GM11168 (cell line): ENCODE data around the gene P3H2.

Source experiments
- in situ Hi-C: fragments of 300-500 bp; cut with MboI; formaldehyde crosslinking; loops from one replicate; pipeline ENCODE4 v1.12.0; 2022; ENCODE audit warnings: low sequenced_read_pairs; ENCODE audit not compliant: unreplicated experiment

The P3H2 gene

DNA sequence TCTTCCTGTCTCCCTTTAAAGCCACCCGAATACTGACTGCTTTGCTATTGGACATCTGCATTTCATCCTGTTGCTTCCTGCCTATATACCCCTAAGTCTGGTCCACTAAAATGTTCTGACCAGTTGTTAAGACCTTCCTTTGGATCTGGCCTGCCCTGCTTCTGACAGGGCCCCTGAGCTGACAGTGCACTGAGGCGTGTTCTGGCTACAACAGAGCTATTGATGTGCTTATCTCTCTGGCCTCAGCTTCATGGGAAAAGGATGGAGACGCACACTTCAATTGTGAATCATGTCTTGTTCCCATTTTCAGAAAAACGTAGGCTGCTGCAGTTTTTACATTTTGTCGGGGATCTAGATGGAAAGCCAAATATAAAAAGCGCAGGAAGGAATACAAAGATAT lies 7.1 kb upstream of the P3H2 start:
- in situ Hi-C loops: no loop called here

DNA sequence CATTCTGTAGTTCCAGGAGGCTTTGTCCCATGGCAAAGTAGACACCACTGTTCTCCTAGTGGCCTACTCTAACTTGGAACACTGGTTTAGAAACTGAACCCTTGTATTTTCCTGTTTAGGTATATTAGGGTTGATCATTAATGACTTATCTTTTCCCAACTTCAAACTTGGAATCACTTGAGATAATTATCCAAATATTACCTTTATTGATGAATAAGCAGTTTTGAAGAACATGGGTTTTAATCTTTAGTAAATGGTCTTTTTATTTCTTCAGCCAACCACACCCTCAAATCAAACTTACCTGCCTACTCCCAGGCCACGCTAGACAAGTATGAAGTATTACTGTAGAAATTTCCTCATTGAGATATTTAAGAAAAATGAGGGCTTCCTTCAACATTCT lies 6.5 kb upstream of the P3H2 start:
- in situ Hi-C loops: no loop called here

DNA sequence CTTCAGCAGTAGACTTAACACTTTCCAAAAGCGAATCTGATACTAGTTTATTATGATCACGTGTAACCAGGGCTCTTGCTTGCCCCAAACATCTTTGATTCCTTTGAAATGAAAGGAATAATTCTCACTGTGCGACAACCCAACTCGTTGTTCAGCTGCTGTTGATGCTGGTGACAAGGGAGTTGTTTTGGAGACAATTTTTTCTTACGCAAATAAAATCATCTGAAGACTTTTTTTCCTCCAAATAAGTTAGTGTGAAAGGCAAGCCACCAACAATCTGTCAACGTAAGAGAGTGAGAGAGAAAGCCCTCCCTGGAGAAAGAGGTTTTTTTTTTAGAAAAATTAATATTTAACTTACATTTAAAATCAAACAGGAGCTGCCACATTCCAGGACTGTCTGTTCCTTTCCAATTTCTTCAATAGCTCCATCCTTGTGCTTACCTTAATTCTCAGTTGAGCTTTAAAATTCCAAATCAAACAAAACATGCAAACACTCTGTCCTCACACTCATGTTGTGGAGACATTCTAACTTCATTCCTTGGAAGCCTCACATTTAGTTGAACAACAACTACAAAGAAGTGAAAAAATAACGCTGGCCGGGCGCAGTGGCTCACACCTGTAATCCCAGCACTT lies 4.9 kb upstream of the P3H2 start:
- in situ Hi-C loops: no loop called here

DNA sequence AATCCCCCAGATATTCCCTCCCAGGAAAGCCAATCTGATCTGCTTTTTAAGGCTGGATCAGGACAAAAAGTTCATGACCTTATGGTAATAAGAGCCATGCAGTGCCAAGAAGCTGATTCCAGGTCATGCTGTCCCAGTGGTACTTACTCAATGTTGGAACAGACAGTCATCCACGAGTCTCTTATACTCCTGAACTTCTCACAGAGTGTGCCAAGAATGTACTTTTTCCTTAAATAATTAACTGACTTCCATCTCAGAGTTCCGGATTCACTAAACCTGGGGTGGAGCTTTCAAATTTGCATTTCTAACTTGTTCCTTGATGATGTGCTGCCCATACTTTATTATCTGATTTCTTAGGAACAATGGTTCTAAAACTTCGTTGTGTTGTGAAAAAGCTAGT lies 3.4 kb upstream of the P3H2 start:
- in situ Hi-C loops: no loop called here

DNA sequence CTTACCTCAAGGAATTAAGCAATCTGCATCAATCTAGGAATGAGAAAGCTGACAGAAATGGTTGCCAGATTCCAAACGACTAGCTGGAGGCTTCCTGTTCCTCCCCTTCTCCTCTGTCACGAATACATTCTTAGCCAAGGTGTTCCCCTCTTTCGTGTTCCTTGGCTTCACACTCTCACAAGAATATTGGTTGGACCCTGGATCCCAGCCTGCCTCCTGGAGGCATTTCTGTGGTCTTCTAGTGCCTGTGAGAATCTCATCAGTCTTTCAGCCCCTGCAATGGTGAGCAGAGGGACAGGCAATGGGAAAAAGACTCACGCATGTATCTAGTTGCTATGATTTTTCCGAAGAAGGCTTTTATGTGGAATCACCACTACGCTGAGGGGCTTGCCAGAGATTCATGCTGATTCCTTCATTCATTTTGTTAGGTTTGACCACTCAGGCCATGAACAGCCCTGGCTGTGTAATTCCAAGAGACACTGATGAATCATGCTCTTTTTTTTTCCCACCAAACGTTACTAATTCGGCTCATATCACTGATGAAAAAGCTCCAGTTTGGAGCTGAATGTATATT lies 1.6 kb upstream of the P3H2 start:
- in situ Hi-C loops: no loop called here

DNA sequence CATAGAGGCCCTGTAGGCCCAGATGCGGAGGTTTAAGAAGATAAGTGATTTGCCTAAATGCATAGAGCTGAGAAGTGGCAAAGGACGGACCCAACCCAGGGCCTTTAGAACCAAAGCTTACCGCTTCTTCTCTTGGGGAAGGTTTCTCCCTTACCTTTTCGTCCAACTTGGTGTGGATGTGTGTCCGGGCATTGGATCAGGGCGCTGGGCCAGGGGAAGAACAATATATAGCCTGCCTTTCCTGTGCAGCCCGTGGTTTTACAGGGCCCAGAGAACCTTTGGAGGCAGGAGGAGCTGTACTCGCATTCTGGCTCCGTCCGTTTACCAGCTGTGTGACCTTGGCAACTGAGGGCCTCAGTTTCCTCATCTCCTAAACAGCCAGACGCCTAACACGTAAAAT lies 686 bp upstream of the P3H2 start:
- in situ Hi-C loops: no loop called here

DNA sequence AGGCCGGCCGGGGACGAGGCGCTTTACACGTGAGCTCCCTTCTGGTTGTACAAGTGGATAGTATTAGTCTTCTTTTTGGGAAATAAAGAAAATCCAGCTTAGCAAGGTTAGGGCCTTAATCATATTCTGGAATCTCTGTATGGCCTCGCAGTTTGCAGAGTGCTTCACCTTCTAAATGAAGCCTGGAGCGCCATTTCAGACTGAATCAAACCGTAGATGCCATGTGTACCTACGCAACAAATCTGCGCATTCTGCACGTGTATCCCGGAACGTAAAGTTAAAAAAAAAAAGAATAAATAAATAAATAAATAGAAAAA lies 322 bp upstream of the P3H2 start:
- in situ Hi-C loops: no loop called here

DNA sequence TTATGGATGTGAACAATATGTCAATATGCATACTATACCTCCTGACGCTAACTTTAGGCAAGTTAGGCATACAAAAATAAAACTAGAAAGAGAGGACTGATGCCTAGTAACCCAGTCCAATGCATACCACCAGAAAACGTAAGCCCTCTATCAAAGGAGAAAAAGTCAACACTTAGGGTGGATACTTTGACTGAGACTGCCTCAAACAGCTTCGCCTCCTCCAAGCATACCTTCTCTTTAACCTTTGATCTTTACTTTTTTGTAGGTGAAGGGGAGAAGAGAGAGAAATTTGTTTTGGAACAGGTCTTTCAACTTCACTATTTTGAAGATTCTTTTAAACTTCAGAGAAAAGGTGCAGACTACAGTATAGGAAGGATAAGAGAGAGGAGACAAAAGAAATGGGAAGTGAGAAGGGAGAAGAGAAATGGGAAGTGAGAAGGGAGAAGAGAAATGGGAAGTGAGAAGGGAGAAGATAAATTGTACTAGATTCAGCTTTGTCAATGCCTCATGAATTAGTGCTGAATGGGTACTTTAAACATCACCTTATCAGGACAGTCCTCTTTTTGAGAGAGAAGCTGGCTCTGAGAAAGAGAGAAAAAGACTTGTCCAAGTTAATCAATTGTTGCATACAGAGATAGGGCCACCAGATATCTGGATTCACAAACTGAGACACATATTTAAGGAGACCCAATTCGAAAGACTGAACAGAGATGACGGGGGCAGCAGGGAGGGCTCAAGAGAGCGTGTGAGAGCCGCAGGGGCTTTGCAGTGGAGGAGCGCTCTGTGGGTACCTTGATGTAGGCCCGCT lies 1.0 kb downstream of the P3H2 start:
- in situ Hi-C loops: no loop called here

DNA sequence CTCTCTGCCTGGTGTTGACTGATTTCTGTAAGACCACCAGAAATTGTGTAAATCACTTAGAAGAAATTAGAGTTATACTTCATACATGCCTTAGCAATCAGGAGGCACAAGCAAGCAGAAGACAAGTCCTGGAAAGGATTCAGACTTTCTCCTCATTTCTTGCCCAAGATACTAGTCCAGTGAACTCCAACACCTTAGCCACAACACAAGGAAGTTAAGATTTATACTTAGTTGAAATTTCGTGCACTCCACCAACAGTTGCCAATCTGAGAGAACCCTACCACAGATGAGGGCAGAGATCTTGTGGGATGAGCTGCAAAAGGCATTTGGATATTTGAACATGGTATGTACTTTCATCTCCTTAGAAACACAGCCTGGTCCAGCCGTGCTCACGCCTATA lies 2.3 kb downstream of the P3H2 start:
- in situ Hi-C loops: no loop called here

DNA sequence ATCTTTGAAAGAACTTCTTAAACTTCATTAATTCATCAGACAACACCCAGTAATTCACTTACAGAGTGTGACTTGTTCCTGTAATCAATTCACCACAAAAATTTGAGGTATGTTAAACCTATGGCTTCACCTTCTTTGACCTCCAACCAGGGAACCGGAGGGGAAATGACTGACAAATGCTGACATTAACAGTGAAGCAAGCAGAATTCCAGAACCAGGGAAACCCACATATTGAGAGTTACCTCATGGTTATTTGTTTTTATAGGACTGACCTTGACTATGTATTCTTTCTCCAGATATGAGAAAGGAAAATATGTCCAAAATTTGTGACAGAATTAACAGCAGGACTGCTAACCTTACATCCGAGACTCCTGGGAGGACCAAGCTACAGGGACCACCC lies 2.7 kb downstream of the P3H2 start:
- in situ Hi-C loops: no loop called here

DNA sequence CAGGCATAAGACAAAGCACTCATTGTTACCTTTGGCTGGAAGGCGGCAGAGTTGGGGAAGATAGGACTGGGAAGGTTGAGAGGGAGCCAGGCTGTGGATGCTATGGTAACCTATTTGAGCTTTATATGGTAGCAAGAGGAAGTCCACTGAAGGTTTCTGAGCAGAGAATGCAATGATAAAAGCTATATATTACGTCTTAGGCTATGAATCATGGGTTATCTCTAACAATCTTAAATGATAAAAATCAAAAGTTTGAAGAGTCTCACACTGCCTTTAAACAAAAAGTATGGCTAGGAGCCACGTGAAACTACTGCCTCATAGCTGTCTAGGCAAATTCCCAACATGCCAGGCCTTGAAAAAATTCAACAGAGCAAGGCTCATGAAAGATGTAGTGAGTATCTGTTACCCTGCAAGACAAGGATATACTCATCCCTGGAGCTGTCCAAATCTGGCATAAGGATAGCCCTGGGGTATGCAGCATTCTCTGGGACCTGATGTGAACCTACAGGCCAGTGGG lies 4.1 kb downstream of the P3H2 start:
- in situ Hi-C loops: no loop called here

DNA sequence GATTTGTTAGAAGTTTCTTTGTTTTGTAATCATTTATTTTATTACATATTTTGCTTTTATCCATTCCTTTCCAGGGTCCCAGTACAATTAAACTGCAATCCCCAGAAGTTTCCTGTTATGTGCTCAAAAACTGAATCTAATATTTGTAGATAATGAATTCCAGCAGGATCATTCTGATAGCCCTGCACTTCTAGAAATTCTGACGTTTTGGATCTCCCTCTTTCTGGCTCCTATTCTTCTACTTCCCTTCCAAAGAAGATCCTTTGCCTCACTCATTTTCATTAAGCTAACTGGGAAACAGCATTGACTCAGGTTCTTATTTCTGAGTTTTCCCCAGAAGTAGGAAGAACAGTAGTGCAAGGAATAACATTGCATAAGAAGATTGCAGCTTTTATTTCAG lies 9.9 kb downstream of the P3H2 start:
- in situ Hi-C loops: no loop called here

DNA sequence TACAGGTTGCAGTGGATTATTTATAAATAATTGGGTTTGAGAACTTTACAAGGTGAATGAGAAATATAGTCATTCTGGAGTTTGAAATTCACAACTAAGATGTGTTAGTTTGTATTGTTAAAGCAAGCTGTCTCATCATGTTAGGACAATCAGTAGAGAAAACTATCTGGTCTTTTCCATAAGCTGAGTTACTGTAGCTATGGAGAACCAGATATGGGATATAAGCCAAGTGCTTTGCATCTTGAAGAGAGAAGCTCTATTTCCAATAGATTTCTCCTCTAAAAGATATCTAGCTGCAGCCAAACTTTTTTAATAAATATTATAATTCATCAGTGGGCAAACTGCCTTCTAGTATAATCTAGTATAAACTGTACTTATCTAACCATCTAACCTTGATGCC lies 11.3 kb downstream of the P3H2 start:
- in situ Hi-C loops: no loop called here

DNA sequence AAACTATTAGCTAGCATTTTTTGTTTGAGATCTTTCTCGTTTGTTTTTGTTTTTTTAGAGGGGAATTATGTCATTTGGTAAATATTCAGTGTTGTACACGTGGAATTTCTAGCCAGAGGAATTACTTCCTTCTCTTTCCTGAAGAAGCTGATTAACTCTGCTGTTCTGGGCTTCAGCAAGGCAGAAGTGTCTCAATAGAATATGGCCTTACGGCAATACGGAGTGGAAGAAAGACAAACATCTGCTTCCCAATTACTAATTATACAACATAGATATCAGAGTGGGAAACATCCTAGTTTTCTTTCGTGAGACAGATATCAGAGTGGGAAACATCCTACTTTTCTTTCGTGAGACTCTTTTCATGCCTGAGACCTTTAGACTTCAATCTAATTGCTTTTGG lies 11.9 kb downstream of the P3H2 start:
- in situ Hi-C loops: no loop called here

DNA sequence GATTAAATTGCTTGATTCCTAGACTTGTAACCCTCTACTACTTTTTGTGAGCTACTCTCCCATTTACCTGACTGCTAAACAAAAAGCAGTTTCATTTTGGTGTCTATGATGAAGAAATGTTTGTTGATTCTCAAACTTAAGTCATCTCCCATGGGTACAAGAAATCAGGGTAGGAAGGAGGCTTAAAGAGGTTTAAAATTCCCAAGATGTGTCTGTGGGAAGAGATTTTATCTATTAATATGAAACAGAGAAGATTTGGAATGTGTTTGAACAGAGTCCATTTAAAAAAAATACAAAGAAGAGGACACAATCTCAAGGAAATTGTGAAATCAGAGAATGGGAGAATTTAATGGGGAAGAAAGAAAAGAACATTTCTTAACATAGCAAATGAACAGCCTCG lies 14.8 kb downstream of the P3H2 start:
- in situ Hi-C loops: no loop called here

DNA sequence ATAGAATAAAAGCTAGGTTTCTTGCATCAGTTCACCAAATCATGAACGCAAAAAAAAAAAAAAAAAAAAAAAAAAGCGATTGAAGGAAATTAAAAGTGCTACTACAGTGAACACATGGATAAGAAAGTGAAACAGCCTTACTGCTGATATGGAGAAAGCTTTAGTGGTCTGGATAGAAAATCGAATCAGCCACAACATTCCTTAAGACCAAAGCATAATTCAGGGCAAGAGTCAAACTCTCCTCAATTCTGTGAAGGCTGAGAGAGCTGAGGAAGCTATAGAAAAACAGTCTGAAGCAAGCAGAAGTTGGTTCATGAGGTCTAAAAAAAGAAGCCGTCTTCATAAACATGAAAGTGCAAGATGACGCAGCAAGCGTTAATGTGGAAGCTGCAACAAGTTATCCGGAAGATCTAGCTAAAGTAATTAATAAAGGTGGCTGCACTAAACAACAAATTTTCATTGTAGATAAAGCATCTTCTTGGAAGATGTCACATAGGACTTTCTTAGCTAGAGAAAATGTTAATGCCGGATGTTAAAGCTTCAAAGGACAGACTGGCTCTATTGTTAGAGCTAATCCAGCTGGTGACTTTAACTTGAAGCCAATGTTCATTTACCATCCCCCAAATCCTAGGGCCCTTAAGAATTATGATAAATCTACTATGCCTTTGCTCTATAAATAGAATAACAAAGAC lies 19.2 kb downstream of the P3H2 start:
- in situ Hi-C loops: no loop called here

DNA sequence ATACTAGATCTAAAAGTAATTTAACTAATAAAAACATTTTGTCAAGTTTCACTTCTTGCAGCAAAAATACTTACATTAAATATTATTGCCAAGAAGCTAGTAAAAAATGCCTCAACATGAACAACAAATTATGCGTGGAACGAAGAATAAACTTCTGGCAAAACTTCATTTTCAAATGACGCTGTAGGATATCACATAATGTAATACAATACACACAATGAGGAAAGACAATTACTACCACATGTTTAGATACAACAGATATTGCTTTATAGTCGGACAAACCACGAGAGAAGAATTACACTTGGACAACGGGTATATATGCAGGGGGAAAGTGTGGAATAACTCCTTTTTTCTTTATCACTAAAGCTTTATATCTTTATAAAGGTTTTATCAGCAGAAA lies 21.6 kb downstream of the P3H2 start:
- in situ Hi-C loops: no loop called here

DNA sequence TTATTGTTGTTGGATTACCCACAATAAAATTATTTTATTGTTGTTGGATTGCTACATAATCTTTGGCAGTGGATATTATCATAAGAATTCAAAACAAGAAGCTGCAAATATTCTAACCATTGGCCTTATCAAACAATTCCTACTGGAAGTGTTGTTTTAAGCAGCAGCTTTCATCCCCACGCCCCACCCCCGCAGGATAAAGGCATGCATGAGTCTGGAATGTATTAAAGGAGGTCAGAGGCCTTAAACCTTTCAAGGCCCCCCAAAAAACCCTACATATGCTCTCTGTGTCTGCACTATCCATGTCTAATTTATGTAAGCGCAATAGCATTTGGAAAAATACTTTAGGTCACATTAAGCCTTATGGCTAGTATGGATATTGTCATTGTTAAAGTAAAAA lies 23.1 kb downstream of the P3H2 start:
- in situ Hi-C loops: no loop called here

DNA sequence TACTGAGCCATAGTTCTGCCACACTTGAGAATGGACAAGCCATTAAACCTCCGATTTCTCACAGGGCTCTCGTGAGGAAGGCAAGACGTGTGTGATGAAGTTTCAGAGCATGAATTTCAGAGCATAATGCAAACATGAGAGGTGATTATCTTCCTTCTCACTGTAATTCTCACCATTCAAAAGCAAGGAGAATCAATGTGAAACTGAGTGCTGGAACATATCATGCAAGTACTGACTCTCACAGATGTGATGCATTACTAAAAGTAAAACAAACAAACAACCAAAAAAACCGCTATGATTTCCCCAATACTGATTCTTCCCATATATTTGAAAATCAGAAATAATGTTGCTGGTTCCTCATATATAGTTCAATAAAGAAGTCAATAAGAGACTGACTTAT lies 23.7 kb downstream of the P3H2 start:
- in situ Hi-C loops: no loop called here

DNA sequence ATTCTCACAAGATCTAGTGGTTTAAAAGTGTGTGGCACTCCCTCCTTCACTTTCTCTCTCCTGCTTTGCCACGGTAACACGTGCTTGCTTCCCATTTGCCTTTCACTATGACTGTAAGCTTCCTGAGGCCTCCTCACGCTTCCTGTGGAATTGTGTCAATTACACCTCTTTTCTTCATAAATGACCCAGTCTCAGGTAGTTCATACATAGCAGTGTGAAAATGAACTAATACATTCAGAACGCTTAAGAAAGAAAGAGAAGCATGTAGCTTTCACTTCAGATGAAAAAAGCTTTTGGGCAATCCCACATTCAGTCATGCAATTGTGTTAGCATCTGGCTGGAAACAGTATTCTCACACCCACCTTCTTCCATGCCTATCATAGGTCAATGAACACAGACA lies 24.4 kb downstream of the P3H2 start:
- in situ Hi-C loops: no loop called here

DNA sequence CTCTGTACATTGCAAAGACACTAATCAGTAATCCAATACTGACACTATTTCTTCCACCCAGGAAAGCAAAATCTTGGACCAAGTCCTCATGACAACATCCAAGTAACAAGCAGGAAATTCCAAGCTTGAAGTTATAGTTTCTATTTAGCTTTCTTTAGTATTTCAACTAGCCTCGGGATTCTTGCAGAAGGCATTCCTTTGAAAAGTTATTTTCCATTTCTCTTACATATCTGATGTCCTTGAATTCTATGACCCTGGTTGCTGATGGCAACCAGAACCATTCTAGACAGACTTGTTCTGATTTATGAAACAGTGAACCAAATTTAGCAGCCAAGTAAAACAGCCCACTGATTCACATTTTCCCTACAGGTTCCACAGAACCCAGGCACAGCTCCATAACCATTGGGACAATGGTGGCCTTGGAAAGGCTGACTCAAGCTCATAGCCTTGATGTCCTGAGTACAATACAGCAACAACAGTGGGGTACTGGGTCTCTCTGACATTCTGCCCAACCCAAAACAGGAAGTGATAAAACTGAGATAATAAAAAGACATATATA lies 26.5 kb downstream of the P3H2 start:
- in situ Hi-C loops: no loop called here
